ENCODE measurements around the gene JMJD1C.

DNA sequence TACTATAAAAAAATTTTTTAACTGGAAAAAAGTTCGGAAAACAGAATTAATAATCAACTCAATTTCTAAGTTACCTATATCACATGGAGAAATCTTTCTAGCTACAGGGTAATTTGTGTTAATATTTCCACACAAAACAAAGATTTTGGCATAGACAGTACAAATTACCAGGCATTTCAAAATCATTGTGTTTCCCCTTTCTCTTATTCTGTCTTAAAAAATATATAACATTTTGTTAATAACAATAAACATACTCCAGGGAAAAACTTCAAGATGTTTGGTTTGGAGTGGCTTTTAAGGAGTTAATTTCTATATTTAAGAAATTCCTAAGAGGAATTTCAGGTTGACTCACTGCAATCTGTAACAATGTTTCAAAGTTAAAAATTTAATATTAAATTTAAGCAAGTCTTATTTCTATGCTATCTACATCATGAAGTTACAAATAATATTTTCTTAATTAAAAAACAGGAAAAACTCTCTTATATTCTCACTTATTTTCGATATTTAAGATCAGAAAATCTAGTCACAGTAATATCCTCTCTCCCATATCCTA is 200.0 kb downstream of the JMJD1C start:
- no peak for TF ChIP-seq EZH2 (optimal IDR thresholded peaks at IDR 0.05; ENCODE audit: low read depth, low read length)
- TF ChIP-seq, protein P1, sequence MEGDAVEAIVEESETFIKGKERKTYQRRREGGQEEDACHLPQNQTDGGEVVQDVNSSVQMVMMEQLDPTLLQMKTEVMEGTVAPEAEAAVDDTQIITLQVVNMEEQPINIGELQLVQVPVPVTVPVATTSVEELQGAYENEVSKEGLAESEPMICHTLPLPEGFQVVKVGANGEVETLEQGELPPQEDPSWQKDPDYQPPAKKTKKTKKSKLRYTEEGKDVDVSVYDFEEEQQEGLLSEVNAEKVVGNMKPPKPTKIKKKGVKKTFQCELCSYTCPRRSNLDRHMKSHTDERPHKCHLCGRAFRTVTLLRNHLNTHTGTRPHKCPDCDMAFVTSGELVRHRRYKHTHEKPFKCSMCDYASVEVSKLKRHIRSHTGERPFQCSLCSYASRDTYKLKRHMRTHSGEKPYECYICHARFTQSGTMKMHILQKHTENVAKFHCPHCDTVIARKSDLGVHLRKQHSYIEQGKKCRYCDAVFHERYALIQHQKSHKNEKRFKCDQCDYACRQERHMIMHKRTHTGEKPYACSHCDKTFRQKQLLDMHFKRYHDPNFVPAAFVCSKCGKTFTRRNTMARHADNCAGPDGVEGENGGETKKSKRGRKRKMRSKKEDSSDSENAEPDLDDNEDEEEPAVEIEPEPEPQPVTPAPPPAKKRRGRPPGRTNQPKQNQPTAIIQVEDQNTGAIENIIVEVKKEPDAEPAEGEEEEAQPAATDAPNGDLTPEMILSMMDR (IDR thresholded peaks at IDR 0.05; ENCODE audit: low read length) = no peak
- TF ChIP-seq EZH2phosphoT487 (IDR thresholded peaks at IDR 0.05; ENCODE audit: low read length) = no peak

All from MM.1S (cell line).